Right atrium auricular region (tissue), 2 donors: ENCODE results near the gene HCST. TPM values are rescaled to one million over a fixed set of nuclear protein-coding genes. Genes with fewer than 3 reads are reported as not detected.
"Not testable (repeated sequence)": the region's sequence is repeated elsewhere in the genome, so short reads cannot be mapped to it uniquely, and the experiment has no call there.

Experiments used
- DNase-seq: peaks from one replicate; pipeline ENCODE4 v3.0.0-alpha.2; 2019; ENCODE audit warnings: low spot score
- H3K27ac ChIP-seq, 2 donors: fragments of 200-600 bp; sonication (generic); 1 replicate in 1 of 2; 2 replicates in 1 of 2; pipeline ENCODE4 v1.5.1; 2016 to 2019
- H3K27me3 ChIP-seq, 2 donors: fragments of 200-600 bp; sonication (generic); one replicate each; pipeline versions ENCODE4 v1.5.1 to v1.6.0; 2017 to 2019
- H3K36me3 ChIP-seq: fragments of 200-600 bp; sonication (generic); one replicate; pipeline ENCODE4 v1.5.1; 2016
- H3K4me1 ChIP-seq, 2 donors: fragments of 200-600 bp; sonication (generic); one replicate each; pipeline versions ENCODE4 v1.5.1 to v1.6.0; 2017 to 2019
- H3K4me3 ChIP-seq, 2 donors: fragments of 200-600 bp; sonication (generic); 1 replicate in 1 of 2; 2 replicates in 1 of 2; pipeline ENCODE4 v1.5.1; 2017 to 2019; ENCODE audit warnings: mild to moderate bottlenecking in 1 of 2, moderate library complexity in 1 of 2
- H3K9me3 ChIP-seq, 2 donors: fragments of 200-600 bp; sonication (generic); one replicate each; pipeline ENCODE4 v1.5.1; 2019
- CTCF ChIP-seq, 2 donors: fragments of 200-600 bp; sonication (generic); IDR thresholded peaks; one replicate each; pipeline ENCODE4 v1.5.1; 2019; ENCODE audit warnings: antibody characterized with exemption in 2 of 2
- total RNA-seq, 2 donors: library from RNA; depleted of rRNA; stranded (reverse); fragments of >200 nt; gene quantifications; one replicate each; pipeline ENCODE4 v1.1.0, GENCODE V29; 2016

HCST gene
- total RNA-seq, 2 donors from 2014 or later: 3.3 TPM; not detected in 1

- Histone ChIP-seq H3K27me3 (no peaks in the 10 kb centered on the region), H3K4me3 (no peak overlapping the region), H3K36me3 (peaks cover 24% of the 10 kb centered on the region), H3K9me3 (no peaks in the 10 kb centered on the region), H3K27ac (no peak overlapping the region), H3K4me1 (no peaks in the 10 kb centered on the region)
- no peak for DNase-seq
- TF ChIP-seq CTCF (IDR thresholded peaks at IDR 0.05): no peak
Measured at GRCh38 chr19:35889370-35890112, 12.8 kb upstream of the HCST start.

- Histone ChIP-seq H3K27me3 (no peaks in the 10 kb centered on the region), H3K4me1 (no peaks in the 10 kb centered on the region), H3K4me3 (no peak overlapping the region), H3K27ac (no peak overlapping the region), H3K9me3 (no peaks in the 10 kb centered on the region), H3K36me3 (peaks cover 28% of the 10 kb centered on the region)
- DNase-seq: no peak
- TF ChIP-seq CTCF (IDR thresholded peaks at IDR 0.05): no peak
Measured at GRCh38 chr19:35890113-35890650, 12.1 kb upstream of the HCST start.

- DNase-seq, H3K27me3 ChIP-seq, H3K9me3 ChIP-seq, H3K27ac ChIP-seq, H3K4me1 ChIP-seq, H3K4me3 ChIP-seq: not testable (repeated sequence)
- peaks cover 45% of the 10 kb centered on the region for H3K36me3 ChIP-seq
Measured at GRCh38 chr19:35891819-35892218, 10.5 kb upstream of the HCST start.

GRCh38 chr19:35894342-35894741 is 8.0 kb upstream of the HCST start:
- H3K36me3 ChIP-seq: peaks cover 33% of the 10 kb centered on the region
- H3K4me1 ChIP-seq: peaks cover 0 to 17% of the 10 kb centered on the region in 2 donors
- no peak for TF ChIP-seq CTCF (IDR thresholded peaks at IDR 0.05)
- H3K4me3 ChIP-seq: no peak overlapping the region
- H3K9me3 ChIP-seq: no peaks in the 10 kb centered on the region
- DNase-seq: no peak
- H3K27me3 ChIP-seq: no peaks in the 10 kb centered on the region
- no peak overlapping the region for H3K27ac ChIP-seq

- H3K4me1 ChIP-seq: peaks cover 0 to 20% of the 10 kb centered on the region in 2 donors
Measured at GRCh38 chr19:35895911-35896642, 6.3 kb upstream of the HCST start.

More at GRCh38 chr19:35895911-35896642, 6.3 kb upstream of the HCST start:
- TF ChIP-seq CTCF (IDR thresholded peaks at IDR 0.05): no peak
- Histone ChIP-seq H3K27me3 (no peaks in the 10 kb centered on the region), H3K27ac (no peak overlapping the region), H3K4me3 (no peak overlapping the region), H3K9me3 (no peaks in the 10 kb centered on the region), H3K36me3 (peaks cover 25% of the 10 kb centered on the region)
- DNase-seq: no peak
